Measurements from ENCODE around the gene CAMK2D. TPM values are rescaled to one million over a fixed set of nuclear protein-coding genes. Genes with fewer than 3 reads are reported as not detected.
"Not testable (repeated sequence)": the region's sequence is repeated elsewhere in the genome, so short reads cannot be mapped to it uniquely, and the experiment has no call there.

Gene CAMK2D
- total RNA-seq (10 to 100 TPM in 3 of 6 donors, 1 to 10 TPM in 3; 7.6 to 23.1 (median 11.3) TPM), polyA plus RNA-seq (1 to 10 TPM; 4.0 to 9.9 TPM)

DNA sequence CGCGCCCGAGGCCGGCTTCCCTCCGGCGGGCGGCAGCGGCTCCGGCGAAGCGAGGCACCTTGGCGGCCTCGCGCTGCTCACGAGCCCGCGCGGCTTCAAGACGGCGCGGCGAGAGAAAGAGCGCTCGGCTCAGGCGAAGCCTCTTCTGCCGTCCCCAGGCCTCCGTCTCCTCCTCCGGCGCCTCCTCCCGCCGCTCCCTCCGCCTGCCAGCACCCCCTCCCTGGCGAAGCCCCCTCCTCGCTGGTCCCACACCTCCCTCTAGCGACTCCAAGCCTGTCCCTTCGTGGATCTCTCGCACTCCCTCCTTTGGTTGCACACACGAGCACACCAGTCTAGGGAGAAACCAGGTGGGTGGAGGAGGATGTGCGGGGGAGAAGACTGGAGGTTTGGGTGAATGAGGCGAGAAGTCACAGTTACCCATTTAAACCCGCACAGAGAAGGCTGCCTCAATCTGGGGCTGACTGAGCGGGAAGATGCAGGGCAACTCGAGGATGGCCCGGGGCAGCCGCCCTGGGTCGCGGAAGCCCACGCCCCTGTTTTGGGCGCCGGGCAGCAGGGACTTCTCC, at the start of gene CAMK2D:
CAMK2D (minus strand) TSS at position 119 of the 566 bp plus-strand sequence. CDS start 670 bp downstream, outside the sequence.
- Histone ChIP-seq H3K4me1 (peaks cover 0 to 16% (median 14%) of the 10 kb centered on the region in 3 donors), H3K27ac (peak within 1 kb of the TSS; percentile 95 to 99 (median 96)), H3K4me3 (peak within 1 kb of the TSS; percentile 49 to 67 (median 60)), H3K27me3 (no peaks in the 10 kb centered on the region), H3K36me3 (no peaks in the 10 kb centered on the region), H3K9me3 (no peaks in the 10 kb centered on the region)
- ATAC-seq (peak; percentile 70 to 84 (median 80)), FAIRE-seq (no peak), DNase-seq (peak; percentile 82 to 95 (median 87))
- TF ChIP-seq, protein P1, sequence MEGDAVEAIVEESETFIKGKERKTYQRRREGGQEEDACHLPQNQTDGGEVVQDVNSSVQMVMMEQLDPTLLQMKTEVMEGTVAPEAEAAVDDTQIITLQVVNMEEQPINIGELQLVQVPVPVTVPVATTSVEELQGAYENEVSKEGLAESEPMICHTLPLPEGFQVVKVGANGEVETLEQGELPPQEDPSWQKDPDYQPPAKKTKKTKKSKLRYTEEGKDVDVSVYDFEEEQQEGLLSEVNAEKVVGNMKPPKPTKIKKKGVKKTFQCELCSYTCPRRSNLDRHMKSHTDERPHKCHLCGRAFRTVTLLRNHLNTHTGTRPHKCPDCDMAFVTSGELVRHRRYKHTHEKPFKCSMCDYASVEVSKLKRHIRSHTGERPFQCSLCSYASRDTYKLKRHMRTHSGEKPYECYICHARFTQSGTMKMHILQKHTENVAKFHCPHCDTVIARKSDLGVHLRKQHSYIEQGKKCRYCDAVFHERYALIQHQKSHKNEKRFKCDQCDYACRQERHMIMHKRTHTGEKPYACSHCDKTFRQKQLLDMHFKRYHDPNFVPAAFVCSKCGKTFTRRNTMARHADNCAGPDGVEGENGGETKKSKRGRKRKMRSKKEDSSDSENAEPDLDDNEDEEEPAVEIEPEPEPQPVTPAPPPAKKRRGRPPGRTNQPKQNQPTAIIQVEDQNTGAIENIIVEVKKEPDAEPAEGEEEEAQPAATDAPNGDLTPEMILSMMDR (IDR thresholded peaks at IDR 0.05): peak in 2 of 4 donors; percentile 21 to 28
- intact Hi-C loops (cut with DNase I): no loop called here
- 0 to 1% methylated on average over 36 to 50 of the region's 50 CpGs for WGBS, 2 donors

DNA sequence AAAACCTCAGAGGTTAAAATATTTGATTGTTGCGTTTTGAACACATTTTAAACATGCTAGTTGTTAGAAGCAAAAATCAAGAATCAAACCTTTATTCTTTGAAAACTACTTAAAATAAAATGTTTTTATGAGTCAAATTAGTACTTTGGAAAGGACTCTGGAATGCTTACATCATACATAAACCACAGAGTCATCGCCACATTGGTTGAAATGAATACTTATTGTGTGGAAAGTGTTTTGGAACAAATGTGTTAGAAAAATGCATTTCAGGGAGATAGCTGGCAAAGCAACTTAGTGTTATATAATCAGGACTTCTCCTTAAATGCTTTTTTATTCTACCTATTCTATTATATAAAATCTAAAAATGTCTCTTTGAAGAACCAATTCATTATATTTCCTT, 49.4 kb upstream of the CAMK2D start:
- Histone ChIP-seq H3K27ac (no peak overlapping the region), H3K36me3 (no peaks in the 10 kb centered on the region), H3K27me3 (no peaks in the 10 kb centered on the region), H3K9me3 (no peaks in the 10 kb centered on the region), H3K4me3 (no peak overlapping the region), H3K4me1 (no peaks in the 10 kb centered on the region)
- DNase-seq (no peak), FAIRE-seq (no peak), ATAC-seq (no peak)
- intact Hi-C loops (cut with DNase I): no loop called here
- TF ChIP-seq, protein P1 (IDR thresholded peaks at IDR 0.05): no peak
- WGBS, 2 donors: 71 to 76% methylated on average over 2 of the region's 2 CpGs

DNA sequence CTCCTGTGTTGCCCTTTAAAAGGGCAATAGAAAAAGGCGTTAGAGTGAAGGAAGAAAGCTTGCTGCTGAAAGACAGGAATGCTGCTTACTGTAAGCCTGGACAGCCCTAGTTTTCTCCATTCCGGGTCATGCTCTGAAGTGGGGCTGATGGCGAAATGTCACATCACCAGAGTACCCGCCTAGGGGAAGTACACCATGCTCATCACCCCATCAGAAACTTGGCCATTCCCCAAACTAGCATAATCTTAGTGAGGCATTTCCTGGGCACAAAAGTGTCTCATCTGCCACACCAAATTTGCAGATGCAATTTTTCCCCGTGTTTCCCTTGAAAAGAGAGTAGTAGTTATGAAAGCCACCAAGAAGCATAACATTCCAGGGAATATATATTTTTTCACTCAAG, 47.8 kb upstream of the CAMK2D start:
- DNase-seq (peak in 1 of 6 donors; percentile 18), FAIRE-seq (no peak), ATAC-seq (peak in 2 of 4 donors; percentile 56 to 63)
- 85 to 86% methylated on average over 5 of the region's 5 CpGs for WGBS, 2 donors
- intact Hi-C loops (cut with DNase I): no loop called here
- no peaks in the 10 kb centered on the region for H3K27me3 ChIP-seq
- H3K4me3 ChIP-seq: no peak overlapping the region
- TF ChIP-seq, protein P1 (IDR thresholded peaks at IDR 0.05): no peak
- H3K36me3 ChIP-seq: no peaks in the 10 kb centered on the region
- no peaks in the 10 kb centered on the region for H3K9me3 ChIP-seq
- no peak overlapping the region for H3K27ac ChIP-seq
- no peaks in the 10 kb centered on the region for H3K4me1 ChIP-seq

DNA sequence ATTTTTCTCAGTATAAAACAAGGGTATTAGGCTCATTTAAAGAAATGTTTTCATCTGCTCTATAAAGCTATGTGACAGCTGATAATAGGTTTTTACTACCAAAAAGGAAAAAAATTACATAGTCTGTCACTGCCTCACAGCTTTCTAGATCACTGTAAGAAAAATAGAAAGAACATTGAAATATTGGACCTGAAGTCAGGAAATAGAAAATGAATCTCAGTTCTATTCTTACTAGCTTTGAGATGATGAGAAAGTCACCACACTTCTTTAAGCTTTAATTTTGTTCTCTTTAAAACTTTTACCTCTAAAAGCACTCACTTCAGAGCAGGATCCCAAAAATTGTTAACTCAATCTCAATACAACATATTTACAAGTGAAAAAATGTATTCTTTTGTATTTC, 45.3 kb upstream of the CAMK2D start:
- no peak overlapping the region for H3K27ac ChIP-seq
- H3K4me3 ChIP-seq: no peak overlapping the region
- H3K36me3 ChIP-seq: no peaks in the 10 kb centered on the region
- no peaks in the 10 kb centered on the region for H3K4me1 ChIP-seq
- no peak for ATAC-seq
- no peak for FAIRE-seq
- H3K9me3 ChIP-seq: no peaks in the 10 kb centered on the region
- H3K27me3 ChIP-seq: no peaks in the 10 kb centered on the region
- TF ChIP-seq, protein P1 (IDR thresholded peaks at IDR 0.05): no peak
- no peak for DNase-seq
- intact Hi-C loops (cut with DNase I): no loop called here

DNA sequence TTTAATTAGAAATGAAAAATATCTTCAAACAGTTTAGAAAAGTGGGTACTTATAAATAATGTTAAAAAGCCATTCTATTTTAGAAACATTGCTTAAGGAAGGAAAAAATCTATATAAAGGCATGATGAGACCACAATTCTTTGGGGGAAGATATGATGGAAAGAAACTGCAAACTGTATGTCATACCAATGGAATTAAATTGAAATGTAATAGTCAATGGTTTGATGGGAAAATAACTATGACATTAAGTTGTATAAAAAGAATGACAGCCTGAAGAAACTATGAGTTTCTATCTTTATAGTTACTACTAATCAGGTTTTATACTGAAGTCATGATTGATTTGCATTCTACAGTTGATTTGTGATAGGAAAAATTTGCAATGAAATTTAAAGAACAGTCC, 40.3 kb upstream of the CAMK2D start:
- DNase-seq: no peak
- Histone ChIP-seq H3K4me3 (no peak overlapping the region), H3K27ac (no peak overlapping the region), H3K36me3 (no peaks in the 10 kb centered on the region), H3K27me3 (no peaks in the 10 kb centered on the region), H3K9me3 (no peaks in the 10 kb centered on the region), H3K4me1 (no peaks in the 10 kb centered on the region)
- ATAC-seq: no peak
- intact Hi-C loops (cut with DNase I): no loop called here
- FAIRE-seq: no peak
- TF ChIP-seq, protein P1 (IDR thresholded peaks at IDR 0.05): no peak

DNA sequence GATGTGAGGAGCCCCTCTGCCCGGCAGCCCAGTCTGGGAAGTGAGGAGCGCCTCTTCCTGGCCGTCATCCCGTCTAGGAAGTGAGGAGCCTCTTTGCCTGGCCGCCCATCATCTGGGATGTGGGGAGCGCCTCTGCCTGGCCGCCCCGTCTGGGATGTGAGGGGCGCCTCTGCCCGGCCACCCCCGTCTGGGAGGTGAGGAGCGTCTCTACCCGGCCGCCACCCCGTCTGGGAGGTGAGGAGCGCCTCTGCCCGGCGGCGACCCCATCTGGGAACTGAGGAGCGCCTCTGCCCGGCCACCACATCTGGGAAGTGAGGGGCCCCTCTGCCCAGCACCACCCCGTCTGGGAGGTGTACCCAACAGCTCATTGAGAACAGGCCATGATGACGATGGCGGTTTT, 34.8 kb upstream of the CAMK2D start:
- H3K9me3 ChIP-seq; H3K4me3 ChIP-seq; H3K36me3 ChIP-seq; H3K27me3 ChIP-seq; FAIRE-seq; ATAC-seq; intact Hi-C loops (cut with DNase I); H3K4me1 ChIP-seq; H3K27ac ChIP-seq: not testable (repeated sequence)
- WGBS, 2 donors: 87 to 93% methylated on average over 24 of the region's 24 CpGs
- DNase-seq: peak in 1 of 6 donors; percentile 32
